DOHH2 (cell line): Measurements from ENCODE around the gene PTMS.

Experiments
- H3F3A ChIP-seq: fragments of 200-600 bp; sonication (generic), shearing (Covaris generic); 2 replicates; pipeline ENCODE4 v1.6.0; 2016; ENCODE audit warnings: antibody characterized with exemption, mild to moderate bottlenecking; ENCODE audit not compliant: control insufficient read depth, insufficient read depth
- H3K27ac ChIP-seq: fragments of 200-600 bp; sonication (generic); 2 replicates; pipeline ENCODE4 v1.5.1; 2014; ENCODE audit warnings: low read depth, mild to moderate bottlenecking, low read length, moderate library complexity
- H3K27me3 ChIP-seq: fragments of 200-600 bp; sonication (generic); 2 replicates; pipeline ENCODE4 v1.6.1; 2014; ENCODE audit warnings: mild to moderate bottlenecking, low read length, mixed read lengths; ENCODE audit not compliant: control insufficient read depth
- H3K36me3 ChIP-seq: fragments of 200-600 bp; sonication (generic); 2 replicates; pipeline ENCODE4 v1.6.1; 2014; ENCODE audit warnings: mild to moderate bottlenecking, low read length, moderate library complexity, mixed read lengths; ENCODE audit not compliant: control insufficient read depth
- H3K4me1 ChIP-seq: fragments of 200-600 bp; sonication (generic); 2 replicates; pipeline ENCODE4 v1.6.1; 2014; ENCODE audit warnings: mild to moderate bottlenecking, low read length, mixed read lengths; ENCODE audit not compliant: control insufficient read depth
- H3K4me2 ChIP-seq: fragments of 200-600 bp; sonication (generic); 2 replicates; pipeline ENCODE4 v1.6.0; 2014; ENCODE audit warnings: mild to moderate bottlenecking, low read length, moderate library complexity
- H3K4me3 ChIP-seq: fragments of 200-600 bp; sonication (generic); 2 replicates; pipeline ENCODE4 v1.5.1; 2014; ENCODE audit warnings: mild to moderate bottlenecking, low read length, mixed read lengths
- H3K79me2 ChIP-seq: fragments of 200-600 bp; sonication (generic); 2 replicates; pipeline ENCODE4 v1.6.1; 2014; ENCODE audit warnings: mild to moderate bottlenecking, low read length, mixed read lengths; ENCODE audit not compliant: control insufficient read depth
- H3K9me2 ChIP-seq: fragments of 200-600 bp; sonication (generic); replicated peaks from 2 replicates; pipeline ENCODE4 v1.6.1; 2014; ENCODE audit warnings: mild to moderate bottlenecking, low read length, mixed read lengths; ENCODE audit not compliant: control insufficient read depth
- H3K9me3 ChIP-seq: fragments of 200-600 bp; sonication (generic); 2 replicates; pipeline ENCODE4 v1.6.1; 2014; ENCODE audit warnings: antibody characterized with exemption, low read length, mixed read lengths; ENCODE audit not compliant: control insufficient read depth, insufficient read depth
- H4K20me1 ChIP-seq: fragments of 200-600 bp; sonication (generic); 2 replicates; pipeline ENCODE4 v1.6.0; 2014; ENCODE audit warnings: low read depth, mild to moderate bottlenecking, antibody characterized with exemption, low read length, moderate library complexity; ENCODE audit not compliant: control insufficient read depth, insufficient read depth
- CTCF ChIP-seq: fragments of 200-600 bp; sonication (generic); IDR thresholded peaks from one replicate; pipeline ENCODE4 v1.5.1; 2014; ENCODE audit warnings: antibody characterized with exemption, mild to moderate bottlenecking, low read depth, low read length; ENCODE audit not compliant: poor library complexity, severe bottlenecking
- EZH2phosphoT487 ChIP-seq: fragments of 200-600 bp; sonication (generic); IDR thresholded peaks from 2 replicates; pipeline ENCODE4 v1.6.1; 2017; ENCODE audit warnings: borderline replicate concordance, mild to moderate bottlenecking, antibody characterized with exemption, low read length, moderate library complexity, mixed read lengths

Gene PTMS

GRCh38 chr12:6790496-6791150 lies 24.5 kb downstream of the PTMS start:
- Histone ChIP-seq H4K20me1 (no peaks in the 10 kb centered on the region), H3K36me3 (no peaks in the 10 kb centered on the region), H3K79me2 (no peaks in the 10 kb centered on the region), H3K4me2 (no peak overlapping the region), H3K9me3 (no peaks in the 10 kb centered on the region), H3K4me3 (no peak overlapping the region), H3F3A (no peaks in the 10 kb centered on the region), H3K27ac (no peak overlapping the region), H3K27me3 (peaks cover 43% of the 10 kb centered on the region), H3K9me2 (no peaks in the 10 kb centered on the region), H3K4me1 (peaks cover 13% of the 10 kb centered on the region)
- TF ChIP-seq CTCF (no peak), EZH2phosphoT487 (no peak)

GRCh38 chr12:6791931-6792520 lies 25.9 kb downstream of the PTMS start:
- Histone ChIP-seq H3K4me1 (peaks cover 13% of the 10 kb centered on the region), H3K36me3 (no peaks in the 10 kb centered on the region), H3K79me2 (no peaks in the 10 kb centered on the region), H3K9me2 (no peaks in the 10 kb centered on the region), H3K4me2 (no peak overlapping the region), H3K9me3 (no peaks in the 10 kb centered on the region), H3K27ac (no peak overlapping the region), H3K27me3 (peaks cover 42% of the 10 kb centered on the region), H3F3A (no peaks in the 10 kb centered on the region), H4K20me1 (no peaks in the 10 kb centered on the region), H3K4me3 (no peak overlapping the region)
- TF ChIP-seq EZH2phosphoT487 (no peak), CTCF (no peak)

GRCh38 chr12:6792522-6793201 lies 26.5 kb downstream of the PTMS start:
- peaks cover 13% of the 10 kb centered on the region for H3K4me1 ChIP-seq
- no peaks in the 10 kb centered on the region for H4K20me1 ChIP-seq
- H3F3A ChIP-seq = no peaks in the 10 kb centered on the region
- H3K27me3 ChIP-seq = peaks cover 44% of the 10 kb centered on the region
- H3K27ac ChIP-seq = no peak overlapping the region
- no peak overlapping the region for H3K4me3 ChIP-seq
- no peaks in the 10 kb centered on the region for H3K36me3 ChIP-seq
- peak overlapping the region; percentile 20; the same call in 1 of the 2 replicates for H3K4me2 ChIP-seq
- H3K9me2 ChIP-seq = no peaks in the 10 kb centered on the region
- no peaks in the 10 kb centered on the region for H3K9me3 ChIP-seq
- no peaks in the 10 kb centered on the region for H3K79me2 ChIP-seq
- TF ChIP-seq CTCF = no peak
- no peak for TF ChIP-seq EZH2phosphoT487
